GM19452 (cell line): ENCODE measurements around the gene DACT2.
"Not testable (repeated sequence)": the region's sequence is repeated elsewhere in the genome, so short reads cannot be mapped to it uniquely, and the experiment has no call there.

ENCODE experiments used
- ATAC-seq: cut with Tn5 transposase; IDR thresholded peaks from one replicate; pipeline ENCODE4 v1.9.1; 2021; ENCODE audit not compliant: unreplicated experiment

DACT2 gene

DNA sequence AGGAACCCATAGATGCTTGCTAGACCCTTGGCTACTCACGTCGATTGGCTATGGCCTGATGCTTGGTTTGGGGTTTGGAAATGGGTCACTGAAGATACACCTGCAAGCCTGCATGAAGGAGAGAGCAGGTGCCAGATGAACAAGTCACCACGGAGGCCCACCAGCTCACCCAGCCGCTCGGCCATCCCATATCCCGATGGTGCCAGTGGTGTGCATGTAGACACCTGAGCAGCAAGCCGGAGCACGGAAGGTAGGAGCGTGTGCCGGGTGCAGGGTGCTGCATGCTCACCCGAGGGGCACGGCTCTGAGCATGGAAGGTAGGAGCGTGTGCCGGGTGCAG is 35.9 kb downstream of the DACT2 start:
- no peak for ATAC-seq

DNA sequence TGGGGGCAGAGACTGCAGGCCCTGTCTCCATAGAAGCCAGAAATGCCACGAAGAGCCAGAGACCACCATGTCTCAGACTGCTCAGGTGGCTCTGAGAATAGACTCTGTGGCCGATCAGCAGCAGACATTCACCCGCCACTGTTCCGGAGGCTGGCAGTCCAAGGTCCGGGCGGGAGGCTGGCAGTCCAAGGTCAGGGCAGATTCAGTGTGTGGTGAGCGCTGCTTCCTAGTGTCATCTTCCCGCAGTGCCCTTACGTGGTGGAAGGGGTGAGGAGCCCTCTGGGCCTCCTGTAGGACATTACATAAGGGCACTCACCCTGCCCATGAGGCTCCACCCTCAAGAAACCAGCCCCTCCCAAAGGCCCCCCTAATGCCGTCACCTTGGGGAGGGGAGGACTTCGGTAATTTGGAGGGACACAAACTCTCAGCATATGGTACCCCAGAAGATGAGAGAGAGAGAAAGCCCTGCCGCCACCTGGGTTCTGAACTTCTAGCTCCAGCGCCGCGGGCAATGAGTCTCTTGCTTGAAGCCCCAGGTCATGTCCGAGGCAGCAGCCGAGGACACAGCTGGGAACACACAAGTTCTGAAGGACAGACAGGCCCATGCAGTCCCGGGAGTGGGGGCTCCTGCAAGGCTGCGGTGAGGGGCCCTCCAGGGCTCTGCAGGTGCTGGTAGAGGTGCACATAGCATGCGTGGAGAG is 36.4 kb downstream of the DACT2 start:
- no peak for ATAC-seq

GRCh38 chr6:168281826-168282225 is 37.8 kb downstream of the DACT2 start:
- no peak for ATAC-seq

DNA sequence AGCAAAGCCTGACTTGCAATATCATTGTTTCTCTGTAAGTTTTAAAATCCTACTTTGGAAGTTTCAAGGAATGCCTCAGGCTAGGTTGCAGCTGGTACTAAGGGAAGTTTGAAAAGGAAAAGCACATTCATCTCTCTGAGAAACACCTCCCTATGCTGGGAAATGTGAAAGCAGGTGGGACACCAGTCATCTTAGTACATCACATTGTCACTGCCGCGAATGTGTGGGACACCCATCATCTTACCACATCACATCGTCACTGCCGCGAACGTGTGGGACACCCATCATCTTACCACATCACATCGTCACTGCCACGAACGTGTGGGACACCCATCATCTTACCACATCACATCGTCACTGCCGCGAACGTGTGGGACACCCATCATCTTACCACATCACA is 38.3 kb downstream of the DACT2 start:
- not testable (repeated sequence) for ATAC-seq

GRCh38 chr6:168280899-168281245 is 38.7 kb downstream of the DACT2 start:
- ATAC-seq: no peak

- ATAC-seq: no peak
These were observed 39.3 kb downstream of the DACT2 start for GRCh38 chr6:168280020-168280898.

- ATAC-seq: no peak
These were observed 40.1 kb downstream of the DACT2 start for GRCh38 chr6:168279403-168279935.

DNA sequence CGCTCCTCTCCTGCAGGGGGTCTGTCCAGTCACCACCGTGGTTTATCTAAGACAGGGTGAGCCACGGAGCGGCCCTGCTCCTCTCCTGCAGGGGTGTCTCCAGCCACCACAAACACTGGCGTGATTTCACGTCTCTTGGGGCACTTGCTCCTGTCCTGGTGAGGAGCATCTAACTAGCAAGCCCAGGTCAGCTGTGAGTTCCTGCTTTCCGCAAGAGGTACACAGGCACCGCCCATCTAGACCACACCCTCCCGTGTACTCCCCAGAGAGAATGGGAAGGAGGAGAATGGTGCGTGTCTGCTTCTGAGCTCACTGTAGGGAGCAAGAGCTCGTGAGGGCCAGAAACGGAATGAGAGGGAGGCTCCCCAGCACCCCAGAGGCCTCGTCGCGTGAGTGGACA is 40.7 kb downstream of the DACT2 start:
- no peak for ATAC-seq

DNA sequence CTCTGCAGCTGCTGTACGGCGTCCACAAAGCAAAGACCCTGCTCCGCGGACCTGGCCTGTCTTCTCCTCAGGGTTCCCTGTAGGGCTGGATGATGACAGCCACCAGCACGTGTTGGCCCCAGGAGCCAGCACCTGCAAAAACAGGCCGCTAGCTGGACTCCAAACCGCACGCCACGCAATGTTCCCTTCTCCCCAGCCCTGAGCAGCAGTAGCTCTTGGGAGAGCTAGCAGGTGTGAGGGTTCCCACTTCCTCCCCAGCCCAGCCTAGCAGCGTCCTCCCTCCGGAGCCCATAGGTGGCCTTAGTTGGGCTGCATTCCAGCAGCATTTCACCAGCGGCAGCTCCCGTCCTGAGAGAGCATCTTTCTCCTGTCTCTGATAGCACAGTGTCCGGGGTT is 42.3 kb downstream of the DACT2 start:
- no peak for ATAC-seq

DNA sequence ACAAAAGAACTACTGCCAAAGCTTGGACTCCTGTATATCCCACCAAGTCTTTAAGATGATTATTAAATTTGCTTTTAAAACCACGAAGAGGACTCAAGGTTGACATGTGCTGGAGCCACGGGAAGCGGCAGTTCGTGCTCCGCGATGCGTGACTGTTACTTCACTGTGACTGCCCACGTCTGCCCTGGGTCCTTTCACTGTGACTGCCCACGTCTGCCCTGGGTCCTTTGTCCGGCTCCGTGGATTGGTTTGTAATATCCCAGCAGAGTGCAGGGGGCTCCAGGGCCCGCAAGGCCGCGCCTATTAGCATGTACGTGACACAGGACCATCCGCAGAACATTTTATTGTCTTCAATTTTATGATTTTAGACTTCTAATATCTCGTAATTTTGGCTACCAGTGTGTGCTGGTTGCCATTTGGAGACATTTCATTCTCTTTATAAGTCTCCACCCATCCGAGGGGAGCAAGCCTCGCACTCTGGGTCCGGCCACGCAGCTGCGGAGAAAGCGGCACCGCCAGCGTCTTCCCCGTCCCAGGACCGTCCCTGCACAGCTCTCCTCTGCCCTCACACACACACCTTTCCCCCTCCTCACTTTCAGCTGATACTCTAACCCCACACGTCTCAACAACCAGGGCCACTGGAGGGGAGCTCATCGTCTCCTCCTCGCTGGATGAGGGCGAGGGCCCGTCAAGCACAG is 42.9 kb downstream of the DACT2 start:
- ATAC-seq: no peak

GRCh38 chr6:168275168-168275567 is 44.4 kb downstream of the DACT2 start:
- ATAC-seq: no peak

GRCh38 chr6:168274037-168274952 is 45.3 kb downstream of the DACT2 start:
- no peak for ATAC-seq

DNA sequence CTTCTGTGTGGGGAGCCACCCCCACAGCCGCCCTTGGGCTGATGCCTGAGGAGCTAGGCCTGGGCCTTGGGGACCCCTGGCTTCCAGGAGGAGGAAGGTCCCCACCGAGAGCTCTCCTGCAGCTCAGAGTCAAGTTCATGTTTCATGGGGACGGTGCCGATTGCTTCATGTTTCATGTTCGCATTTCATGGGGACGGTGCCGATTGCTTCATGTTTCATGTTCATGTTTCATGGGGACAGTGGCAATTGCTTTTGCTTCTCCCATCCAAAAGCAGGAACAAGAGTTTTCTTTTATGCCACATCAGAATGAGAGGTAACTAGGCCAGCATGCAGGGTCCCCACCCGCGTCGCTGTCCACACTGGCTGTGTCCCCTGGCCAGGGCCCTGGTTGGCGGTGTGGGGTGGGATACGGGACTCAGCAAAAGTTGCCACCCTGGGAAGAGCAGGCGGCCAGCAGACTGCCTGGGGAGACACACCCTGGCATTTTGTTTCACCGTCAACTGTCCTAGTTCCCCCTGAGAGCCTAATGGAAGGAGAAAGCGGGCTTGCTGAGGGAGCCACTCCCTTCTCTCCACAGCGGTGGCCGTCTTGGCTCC is 46.0 kb downstream of the DACT2 start:
- no peak for ATAC-seq

DNA sequence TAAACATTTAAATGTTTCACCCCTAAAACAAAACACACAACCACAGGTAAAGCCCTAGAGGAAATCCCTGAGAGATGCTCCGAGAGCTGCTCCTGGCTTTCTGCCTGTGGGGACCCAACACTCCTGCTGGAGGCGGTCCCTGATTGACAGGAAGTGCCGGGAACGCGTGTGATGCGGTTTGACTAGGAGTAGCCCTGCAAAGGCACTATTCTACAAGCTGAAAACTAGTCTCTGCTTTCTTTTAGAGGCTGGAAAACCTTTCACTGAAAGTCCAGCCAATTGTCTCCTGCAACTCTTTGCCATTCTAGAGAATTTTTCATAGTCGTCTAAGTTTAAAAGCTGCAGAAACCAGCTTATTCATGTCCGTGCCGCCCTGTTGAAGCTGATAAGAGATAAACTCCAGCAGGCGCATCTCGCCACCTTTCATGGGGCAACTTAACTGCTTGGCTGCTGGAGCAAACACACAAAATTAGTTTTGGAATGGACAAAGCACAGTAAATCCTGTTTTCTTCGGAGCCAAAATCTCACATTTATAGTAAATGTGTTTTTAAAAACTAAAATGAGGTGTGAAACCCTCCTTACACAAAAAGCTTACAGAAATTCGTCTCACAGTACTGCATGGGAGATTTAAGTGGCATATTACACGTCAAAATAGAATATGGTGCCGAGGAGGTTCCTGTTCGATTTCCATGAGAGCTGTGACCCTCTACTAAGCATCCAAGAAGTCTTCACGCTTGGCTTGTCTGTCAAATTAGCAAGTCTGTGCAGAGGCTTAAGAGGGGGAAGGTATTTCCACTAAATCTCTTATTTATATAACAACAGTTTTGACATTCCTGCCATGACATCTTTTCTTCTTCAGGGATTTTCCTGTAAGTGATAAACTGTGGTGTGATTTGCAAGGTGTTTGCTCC is 46.9 kb downstream of the DACT2 start:
- ATAC-seq: no peak

- ATAC-seq: no peak
These were observed 49.1 kb downstream of the DACT2 start for GRCh38 chr6:168270274-168271172.

DNA sequence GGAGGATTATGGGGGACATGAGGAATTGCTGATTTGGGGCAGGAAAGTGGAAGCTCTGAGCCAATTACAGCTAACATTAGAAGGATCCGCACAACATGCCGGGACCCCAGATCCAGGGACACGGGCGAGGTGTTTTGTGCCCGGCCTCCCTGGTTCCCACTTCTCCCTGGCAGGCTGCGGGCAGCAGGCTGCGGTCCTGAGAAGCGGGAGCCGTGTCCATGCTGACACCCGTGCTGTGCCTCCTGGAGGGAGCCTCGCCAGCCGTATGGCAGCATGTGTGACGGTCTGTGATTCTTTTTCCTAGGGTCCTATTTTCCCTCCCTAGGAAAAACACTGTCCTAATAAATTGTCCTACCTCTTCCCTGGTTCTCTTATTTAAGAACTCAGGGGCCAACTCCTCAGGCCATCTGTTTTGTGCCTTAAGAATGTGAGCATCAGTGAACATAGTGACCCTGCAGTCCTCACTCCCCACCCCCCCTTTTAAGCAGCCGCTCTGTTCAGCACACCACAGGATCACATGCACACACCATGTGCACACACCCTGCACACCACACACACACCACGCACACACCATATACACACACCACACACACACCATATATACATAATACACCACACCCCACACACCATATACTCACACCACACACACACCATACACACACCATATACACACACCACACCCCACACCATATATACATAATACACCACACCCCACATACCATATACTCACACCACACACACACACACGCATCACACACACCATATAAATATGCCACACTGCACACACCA is 49.9 kb downstream of the DACT2 start:
- ATAC-seq: no peak

DNA sequence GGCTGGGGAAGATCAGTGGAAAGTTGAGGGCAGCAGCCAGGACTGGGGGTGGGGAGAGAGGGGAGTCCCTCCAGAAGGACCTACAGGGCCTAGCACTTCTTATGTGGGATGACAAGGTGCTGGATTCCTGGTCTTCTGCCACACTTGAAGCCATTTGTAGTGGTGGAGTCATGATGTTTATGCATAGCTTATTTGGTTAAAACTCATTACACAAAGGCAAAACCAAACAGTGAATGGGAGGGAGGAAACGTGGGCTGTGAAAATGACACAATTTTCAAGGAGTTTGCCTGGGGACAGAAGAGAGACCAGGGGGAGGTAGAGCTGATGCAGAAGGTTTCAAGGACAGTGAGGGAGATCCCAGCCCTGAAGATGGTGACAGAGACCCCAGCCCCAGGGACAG is 50.8 kb downstream of the DACT2 start:
- ATAC-seq: no peak
